Astrocyte (in vitro differentiated cells and primary cell): ENCODE data around the gene BMP8A. TPM values are rescaled to one million over a fixed set of nuclear protein-coding genes. Genes with fewer than 3 reads are reported as not detected.
"Not testable (repeated sequence)": the region's sequence is repeated elsewhere in the genome, so short reads cannot be mapped to it uniquely, and the experiment has no call there.

Experiments
- DNase-seq: peaks from one replicate; pipeline ENCODE4 v3.0.0-alpha.2; 2010; ENCODE audit warnings: low read depth
- FAIRE-seq: peaks from 2 replicates; lab custom pipeline; 2011; peaks lifted over from hg19 to GRCh38; lab: Jason Lieb, UNC
- H2AFZ ChIP-seq: 2 replicates; pipeline ENCODE4 v1.6.0; 2012; ENCODE audit warnings: low read depth, low read length, inconsistent platforms
- H3K27ac ChIP-seq: 2 replicates; pipeline ENCODE4 v1.5.1; 2011; ENCODE audit warnings: low read depth, low read length, inconsistent platforms
- H3K27me3 ChIP-seq: 2 replicates; pipeline ENCODE4 v1.6.0; 2011; ENCODE audit warnings: low read length, inconsistent platforms; ENCODE audit not compliant: insufficient read depth
- H3K36me3 ChIP-seq: 2 replicates; pipeline ENCODE4 v1.5.1; 2011; ENCODE audit warnings: low read length, inconsistent platforms; ENCODE audit not compliant: insufficient read depth
- H3K4me1 ChIP-seq: 2 replicates; pipeline ENCODE4 v1.5.1; 2011; ENCODE audit warnings: low read length, inconsistent platforms; ENCODE audit not compliant: insufficient read depth
- H3K4me2 ChIP-seq: 2 replicates; pipeline ENCODE4 v1.6.0; 2012; ENCODE audit warnings: low read length, inconsistent platforms
- H3K4me3 ChIP-seq: 2 replicates; pipeline ENCODE4 v1.5.1; 2011; ENCODE audit warnings: low read depth, mild to moderate bottlenecking, low read length, inconsistent platforms; ENCODE audit not compliant: insufficient read depth
- H3K79me2 ChIP-seq: 2 replicates; pipeline ENCODE4 v1.6.0; 2012; ENCODE audit warnings: mild to moderate bottlenecking, low read length, inconsistent platforms; ENCODE audit not compliant: insufficient read depth
- H3K9ac ChIP-seq: 2 replicates; pipeline ENCODE4 v1.6.0; 2012; ENCODE audit warnings: mild to moderate bottlenecking, low read length, inconsistent platforms
- H3K9me3 ChIP-seq: 2 replicates; pipeline ENCODE4 v1.5.1; 2012; ENCODE audit warnings: low read depth, mild to moderate bottlenecking, low read length, inconsistent platforms; ENCODE audit not compliant: insufficient read depth
- H4K20me1 ChIP-seq: 2 replicates; pipeline ENCODE4 v1.6.0; 2012; ENCODE audit warnings: low read length, inconsistent platforms; ENCODE audit not compliant: insufficient read depth
- H3K27ac Mint-ChIP-seq: one replicate; pipeline ENCODE4 v1.8.0; 2021; ENCODE audit warnings: mild to moderate bottlenecking, mixed read lengths; ENCODE audit not compliant: unreplicated experiment
- H3K27me3 Mint-ChIP-seq: one replicate; pipeline ENCODE4 v1.8.0; 2021; ENCODE audit warnings: low read depth, mixed read lengths; ENCODE audit not compliant: unreplicated experiment
- H3K36me3 Mint-ChIP-seq: one replicate; pipeline ENCODE4 v1.8.0; 2021; ENCODE audit warnings: low read depth, mixed read lengths; ENCODE audit not compliant: unreplicated experiment
- H3K4me1 Mint-ChIP-seq: one replicate; pipeline ENCODE4 v1.8.0; 2021; ENCODE audit warnings: low read depth, mixed read lengths; ENCODE audit not compliant: unreplicated experiment
- H3K4me3 Mint-ChIP-seq: one replicate; pipeline ENCODE4 v1.8.0; 2021; ENCODE audit warnings: mild to moderate bottlenecking, moderate library complexity, mixed read lengths; ENCODE audit not compliant: unreplicated experiment
- H3K9me3 Mint-ChIP-seq: one replicate; pipeline ENCODE4 v1.8.0; 2021; ENCODE audit warnings: mild to moderate bottlenecking, mixed read lengths; ENCODE audit not compliant: unreplicated experiment
- EZH2 ChIP-seq: IDR thresholded peaks from 2 replicates; pipeline ENCODE4 v1.6.1; 2012; ENCODE audit warnings: mild to moderate bottlenecking, low read length, inconsistent platforms; ENCODE audit not compliant: insufficient read depth
- total RNA-seq: library from RNA; stranded (reverse); gene quantifications from 2 replicates; pipeline ENCODE4 v1.2.1, GENCODE V29; 2021
- TF ChIP-seq, protein P1 (sequence below): IDR thresholded peaks from 2 replicates; pipeline ENCODE4 v1.5.1; 2011; ENCODE audit warnings: low read depth, mild to moderate bottlenecking, inconsistent platforms, low read length, moderate library complexity; ENCODE audit not compliant: insufficient read depth

Gene BMP8A
- total RNA-seq, 1 donor from 2014 or later, result 0.84 TPM

DNA sequence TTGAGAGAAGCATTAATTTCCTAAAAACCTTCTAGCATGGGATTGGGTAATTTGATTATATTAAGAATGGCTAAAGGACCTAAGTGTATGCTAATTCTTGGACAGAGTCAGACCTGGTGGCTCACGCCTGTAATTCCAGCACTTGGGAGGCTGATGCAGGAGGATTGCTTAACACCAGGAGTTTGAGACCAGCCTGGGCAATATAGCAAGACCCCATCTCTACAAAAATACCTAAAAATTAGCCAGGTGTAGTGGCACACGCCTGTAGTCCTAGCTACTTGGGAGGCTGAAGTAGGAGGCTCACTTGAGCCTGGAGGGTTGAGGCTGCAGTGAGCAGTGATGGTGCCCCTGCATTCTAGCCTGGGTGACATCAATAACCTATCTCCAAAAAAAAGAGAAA is 45.9 kb upstream of the BMP8A start:
- H3K4me1 ChIP-seq, result no peaks in the 10 kb centered on the region

DNA sequence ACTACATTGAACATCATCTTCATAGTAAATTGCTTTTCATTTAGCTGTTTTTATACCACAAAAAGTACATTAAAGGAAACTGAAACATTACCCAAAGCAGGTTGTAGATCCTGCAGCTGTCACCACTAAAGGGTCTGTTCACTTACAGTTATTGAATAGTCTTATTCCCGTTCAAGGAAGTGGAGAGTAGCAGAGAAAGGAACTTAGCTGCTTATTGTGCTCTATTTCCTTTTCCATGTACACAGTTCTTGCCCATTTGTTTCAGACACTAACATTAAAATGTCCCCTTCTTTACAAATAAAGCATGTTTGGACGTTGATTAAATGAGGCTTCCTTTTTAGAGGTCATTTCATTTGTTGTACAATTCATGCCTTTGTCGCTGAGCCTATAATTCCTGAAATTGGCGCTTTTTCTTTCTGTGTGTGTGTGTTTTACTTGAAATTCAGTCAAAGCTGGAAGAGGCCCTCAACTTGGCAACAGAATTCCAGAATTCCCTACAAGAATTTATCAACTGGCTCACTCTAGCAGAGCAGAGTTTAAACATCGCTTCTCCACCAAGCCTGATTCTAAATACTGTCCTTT is 44.4 kb upstream of the BMP8A start:
- H3K79me2 ChIP-seq, result peaks cover 12% of the 10 kb centered on the region
- peaks cover 29% of the 10 kb centered on the region for H4K20me1 ChIP-seq
- peaks cover 5% of the 10 kb centered on the region for H3K4me1 ChIP-seq
- H3K4me3 ChIP-seq, result no peak overlapping the region
- no peaks in the 10 kb centered on the region for H3K27me3 Mint-ChIP-seq
- no peak overlapping the region for H3K27ac Mint-ChIP-seq
- H3K4me1 Mint-ChIP-seq, result no peaks in the 10 kb centered on the region
- peaks cover 40% of the 10 kb centered on the region for H3K36me3 Mint-ChIP-seq
- H3K4me3 Mint-ChIP-seq, result no peak overlapping the region
- H3K9me3 Mint-ChIP-seq, result no peaks in the 10 kb centered on the region
- no peak overlapping the region for H3K4me2 ChIP-seq
- no peaks in the 10 kb centered on the region for H3K9me3 ChIP-seq
- H3K36me3 ChIP-seq, result peaks cover 83% of the 10 kb centered on the region
- H2AFZ ChIP-seq, result no peak overlapping the region
- H3K9ac ChIP-seq, result no peak overlapping the region
- FAIRE-seq (no peak), DNase-seq (no peak)
- H3K27me3 ChIP-seq, result no peaks in the 10 kb centered on the region
- no peak overlapping the region for H3K27ac ChIP-seq
- no peak for TF ChIP-seq EZH2
- TF ChIP-seq, protein P1, sequence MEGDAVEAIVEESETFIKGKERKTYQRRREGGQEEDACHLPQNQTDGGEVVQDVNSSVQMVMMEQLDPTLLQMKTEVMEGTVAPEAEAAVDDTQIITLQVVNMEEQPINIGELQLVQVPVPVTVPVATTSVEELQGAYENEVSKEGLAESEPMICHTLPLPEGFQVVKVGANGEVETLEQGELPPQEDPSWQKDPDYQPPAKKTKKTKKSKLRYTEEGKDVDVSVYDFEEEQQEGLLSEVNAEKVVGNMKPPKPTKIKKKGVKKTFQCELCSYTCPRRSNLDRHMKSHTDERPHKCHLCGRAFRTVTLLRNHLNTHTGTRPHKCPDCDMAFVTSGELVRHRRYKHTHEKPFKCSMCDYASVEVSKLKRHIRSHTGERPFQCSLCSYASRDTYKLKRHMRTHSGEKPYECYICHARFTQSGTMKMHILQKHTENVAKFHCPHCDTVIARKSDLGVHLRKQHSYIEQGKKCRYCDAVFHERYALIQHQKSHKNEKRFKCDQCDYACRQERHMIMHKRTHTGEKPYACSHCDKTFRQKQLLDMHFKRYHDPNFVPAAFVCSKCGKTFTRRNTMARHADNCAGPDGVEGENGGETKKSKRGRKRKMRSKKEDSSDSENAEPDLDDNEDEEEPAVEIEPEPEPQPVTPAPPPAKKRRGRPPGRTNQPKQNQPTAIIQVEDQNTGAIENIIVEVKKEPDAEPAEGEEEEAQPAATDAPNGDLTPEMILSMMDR, result no peak

More for the DNA sequence above, 45.9 kb upstream of the BMP8A start:
- Mint-ChIP-seq H3K36me3 (peaks cover 31% of the 10 kb centered on the region), H3K27ac (no peak overlapping the region), H3K4me1 (no peaks in the 10 kb centered on the region), H3K9me3 (no peaks in the 10 kb centered on the region), H3K4me3 (no peak overlapping the region), H3K27me3 (no peaks in the 10 kb centered on the region)
- no peak overlapping the region for H3K9ac ChIP-seq
- TF ChIP-seq, protein P1, result no peak
- TF ChIP-seq EZH2, result no peak
- H3K79me2 ChIP-seq, result peaks cover 12% of the 10 kb centered on the region
- H4K20me1 ChIP-seq, result peaks cover 32% of the 10 kb centered on the region
- no peaks in the 10 kb centered on the region for H3K9me3 ChIP-seq
- no peak overlapping the region for H2AFZ ChIP-seq
- FAIRE-seq (no peak), DNase-seq (no peak)
- no peak overlapping the region for H3K27ac ChIP-seq
- no peak overlapping the region for H3K4me3 ChIP-seq
- H3K36me3 ChIP-seq, result peaks cover 83% of the 10 kb centered on the region
- H3K4me2 ChIP-seq, result no peak overlapping the region
- no peaks in the 10 kb centered on the region for H3K27me3 ChIP-seq

DNA sequence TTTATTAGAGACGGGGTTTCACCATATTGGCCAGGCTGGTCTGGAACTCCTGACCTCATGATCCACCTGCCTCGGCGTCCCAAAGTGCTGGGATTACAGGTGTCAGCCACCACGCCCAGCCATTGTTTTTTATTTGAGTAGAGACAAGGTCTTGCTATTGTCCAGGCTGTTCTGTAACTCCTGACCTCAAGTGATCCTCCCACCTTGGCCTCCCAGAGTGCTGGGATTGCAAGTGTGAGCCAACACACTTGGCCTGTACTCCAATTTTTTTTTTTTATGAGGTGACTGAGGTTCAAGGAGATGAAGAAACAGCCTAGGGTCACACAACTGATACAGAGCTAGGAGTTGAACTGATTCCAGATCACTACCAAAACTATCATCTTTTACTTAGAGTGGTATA is 41.4 kb upstream of the BMP8A start:
- H3K4me1 Mint-ChIP-seq, result not testable (repeated sequence)

More for the DNA sequence above, 41.4 kb upstream of the BMP8A start:
- H2AFZ ChIP-seq, H3K27ac ChIP-seq, H3K27me3 ChIP-seq, H3K4me3 Mint-ChIP-seq, H3K4me3 ChIP-seq, H3K79me2 ChIP-seq, H3K9me3 Mint-ChIP-seq, H3K9me3 ChIP-seq, FAIRE-seq, H3K27ac Mint-ChIP-seq, H3K4me2 ChIP-seq, DNase-seq, H3K9ac ChIP-seq, H3K27me3 Mint-ChIP-seq, H3K4me1 ChIP-seq: not testable (repeated sequence)
- Histone ChIP-seq H3K36me3 (peaks cover 86% of the 10 kb centered on the region), H4K20me1 (peaks cover 21% of the 10 kb centered on the region)
- peaks cover 35% of the 10 kb centered on the region for H3K36me3 Mint-ChIP-seq
